Progenitor cell of endocrine pancreas (in vitro differentiated cells): Measurements from ENCODE around the gene SERPINA5. TPM values are rescaled to one million over a fixed set of nuclear protein-coding genes. Genes with fewer than 3 reads are reported as not detected.
"Not testable (repeated sequence)": the region's sequence is repeated elsewhere in the genome, so short reads cannot be mapped to it uniquely, and the experiment has no call there.

Experiments used
- DNase-seq: peaks from one replicate; pipeline ENCODE4 v3.0.0; 2021; ENCODE audit warnings: low spot score; ENCODE audit not compliant: unreplicated experiment
- H3K27ac Mint-ChIP-seq: 2 replicates; pipeline ENCODE4 v1.8.0; 2021; ENCODE audit warnings: mild to moderate bottlenecking, moderate library complexity, mixed read lengths
- H3K27me3 Mint-ChIP-seq: 2 replicates; pipeline ENCODE4 v1.8.0; 2021; ENCODE audit warnings: mixed read lengths
- H3K36me3 Mint-ChIP-seq: 2 replicates; pipeline ENCODE4 v1.8.0; 2022; ENCODE audit warnings: mixed read lengths; ENCODE audit not compliant: insufficient read depth
- H3K4me1 Mint-ChIP-seq: 2 replicates; pipeline ENCODE4 v1.8.0; 2021; ENCODE audit warnings: low read depth, mixed read lengths
- H3K4me3 Mint-ChIP-seq: 2 replicates; pipeline ENCODE4 v1.8.0; 2021; ENCODE audit warnings: low read depth, mild to moderate bottlenecking, moderate library complexity, mixed read lengths
- H3K9me3 Mint-ChIP-seq: 2 replicates; pipeline ENCODE4 v1.8.0; 2021; ENCODE audit warnings: low read depth, mixed read lengths
- CTCF ChIP-seq: fragments of 200-600 bp; sonication (generic); IDR thresholded peaks from one replicate; pipeline ENCODE4 v1.5.0; 2021; ENCODE audit warnings: antibody characterized with exemption, mild to moderate bottlenecking; ENCODE audit not compliant: unreplicated experiment
- total RNA-seq: library from RNA; stranded (reverse); gene quantifications from 2 replicates; pipeline ENCODE4 v1.2.1, GENCODE V29; 2021

SERPINA5 gene
- total RNA-seq, 1 donor from 2014 or later, result 37.7 TPM

- Mint-ChIP-seq H3K4me1 (peaks cover 37% of the 10 kb centered on the region), H3K4me3 (peak overlapping the region; percentile 44), H3K27ac (peak overlapping the region; percentile 92), H3K27me3 (no peaks in the 10 kb centered on the region), H3K36me3 (no peaks in the 10 kb centered on the region), H3K9me3 (no peaks in the 10 kb centered on the region)
- DNase-seq, result no peak
- TF ChIP-seq CTCF, result no peak
These were observed 7.5 kb upstream of the SERPINA5 start for GRCh38 chr14:94573475-94574277.

GRCh38 chr14:94574336-94574735 is 6.9 kb upstream of the SERPINA5 start:
- no peak for TF ChIP-seq CTCF
- no peak overlapping the region for H3K27ac Mint-ChIP-seq
- H3K4me3 Mint-ChIP-seq, result no peak overlapping the region
- DNase-seq, result no peak
- H3K4me1 Mint-ChIP-seq, result peaks cover 37% of the 10 kb centered on the region
- no peaks in the 10 kb centered on the region for H3K36me3 Mint-ChIP-seq
- no peaks in the 10 kb centered on the region for H3K9me3 Mint-ChIP-seq
- no peaks in the 10 kb centered on the region for H3K27me3 Mint-ChIP-seq

- no peaks in the 10 kb centered on the region for H3K36me3 Mint-ChIP-seq
- H3K4me3 Mint-ChIP-seq, result no peak overlapping the region
- no peaks in the 10 kb centered on the region for H3K9me3 Mint-ChIP-seq
- no peak for TF ChIP-seq CTCF
- H3K27ac Mint-ChIP-seq, result no peak overlapping the region
- no peaks in the 10 kb centered on the region for H3K27me3 Mint-ChIP-seq
- no peak for DNase-seq
- peaks cover 37% of the 10 kb centered on the region for H3K4me1 Mint-ChIP-seq
These were observed 5.3 kb upstream of the SERPINA5 start for GRCh38 chr14:94575730-94576585.

GRCh38 chr14:94577472-94577871 is 3.8 kb upstream of the SERPINA5 start:
- not testable (repeated sequence) for H3K9me3 Mint-ChIP-seq, H3K27ac Mint-ChIP-seq, H3K36me3 Mint-ChIP-seq

GRCh38 chr14:94578712-94579111 is 2.5 kb upstream of the SERPINA5 start:
- no peaks in the 10 kb centered on the region for H3K27me3 Mint-ChIP-seq
- DNase-seq, result no peak
- H3K4me1 Mint-ChIP-seq, result peaks cover 33% of the 10 kb centered on the region
- no peaks in the 10 kb centered on the region for H3K36me3 Mint-ChIP-seq
- H3K27ac Mint-ChIP-seq, result no peak overlapping the region
- TF ChIP-seq CTCF, result no peak
- H3K9me3 Mint-ChIP-seq, result no peaks in the 10 kb centered on the region
- no peak overlapping the region for H3K4me3 Mint-ChIP-seq

More at GRCh38 chr14:94577472-94577871, 3.8 kb upstream of the SERPINA5 start:
- H3K4me3 Mint-ChIP-seq, DNase-seq, H3K27me3 Mint-ChIP-seq: not testable (repeated sequence)
- H3K4me1 Mint-ChIP-seq, result peaks cover 37% of the 10 kb centered on the region
